ENCODE measurements around the gene TAF13. TPM values are rescaled to one million over a fixed set of nuclear protein-coding genes. Genes with fewer than 3 reads are reported as not detected.

TAF13 gene
- total and polyA plus RNA-seq, 9 of the 15 experiments (the other 6 are each of a cell fraction or from before 2014, with no cell fraction given), result 14.9 to 77.2 (median 38.7) TPM

DNA sequence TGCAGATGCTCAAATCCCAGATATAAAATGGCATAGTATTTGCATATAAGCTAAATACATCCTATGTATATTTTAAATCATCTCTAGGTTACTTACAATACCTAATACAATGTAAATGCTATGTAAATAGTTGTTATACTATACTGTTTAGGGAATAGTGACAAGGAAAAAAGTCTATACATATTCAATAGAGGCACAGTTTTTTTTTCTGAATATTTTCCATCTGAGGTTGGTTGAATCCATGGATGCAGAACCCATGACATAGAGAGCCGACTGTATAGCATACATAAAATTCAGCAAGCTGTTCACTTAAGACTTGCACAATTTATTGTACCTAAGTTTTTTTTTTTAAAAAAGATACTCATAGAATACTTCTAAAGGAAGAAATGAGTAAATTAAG lies 6.5 kb downstream of the TAF13 start:
- FAIRE-seq (no peak), DNase-seq (ENCODE audit: extremely low read depth in 1 of 4, low spot score in 3 of 4) (no peak), ATAC-seq (no peak)
- in situ Hi-C loops (cut with MboI) (no loop called here), intact Hi-C loops (cut with micrococcal nuclease) (no loop called here)
- no peak overlapping the region for H3K27ac ChIP-seq (ENCODE audit: extremely low read depth, low read depth, low read length)
- H3K4me1 ChIP-seq (replicated peaks in 1 of 2; ENCODE audit: control insufficient read depth in 2 of 2, insufficient read depth in 2 of 2, low read length in 2 of 2), result no peaks in the 10 kb centered on the region
- H2AFZ ChIP-seq (ENCODE audit: low read depth, low read length), result no peak overlapping the region
- H3K4me2 ChIP-seq (ENCODE audit: insufficient read depth, low read length), result no peak overlapping the region
- WGBS (ENCODE audit: insufficient coverage, low coverage, missing lambda C conversion rate), result 67% methylated on average over 1 of the region's 1 CpG
- BruUV-seq (replicated peaks), result no TSS peak
- TF ChIP-seq ZNF253 (CRISPR knock-in tag; conservative IDR thresholded peaks at IDR 0.05), result no peak
- no peak for TF ChIP-seq HDAC6 (IDR thresholded peaks at IDR 0.05; ENCODE audit: low read depth, low read length)
- TF ChIP-seq GATA2 (CRISPR knock-in tag; IDR thresholded peaks at IDR 0.05), result no peak
- no peak for TF ChIP-seq HIVEP1 (CRISPR knock-in tag; IDR thresholded peaks at IDR 0.05)
- H3K79me2 ChIP-seq (ENCODE audit: control insufficient read depth, insufficient read depth, low read length), result peaks cover 5% of the 10 kb centered on the region; the same call in 1 of the 3 replicates
- peaks cover 54% of the 10 kb centered on the region for H3K36me3 ChIP-seq (ENCODE audit: control insufficient read depth, insufficient read depth, low read length)
- no peaks in the 10 kb centered on the region for H3K9me3 ChIP-seq (replicated peaks; ENCODE audit: control insufficient read depth, insufficient read depth, low read depth, low read length)
- POLR2A ChIA-PET, result interaction anchor here (0.6 to 1.8 kb wide), 3 partner anchors 9 to 42 kb away, joined by 3 to 11 read pairs (median 4); no protein-coding TSS in a partner anchor
- CTCF ChIA-PET (ENCODE audit: low intra/inter-chr PET ratio), result no interaction called here
- no peaks in the 10 kb centered on the region for H3K9me1 ChIP-seq (ENCODE audit: control insufficient read depth, insufficient read depth, low read length)
- no peak overlapping the region for H3K9ac ChIP-seq (ENCODE audit: insufficient read depth in 1 of 2, low read depth in 2 of 2, low read length in 2 of 2)
- no peaks in the 10 kb centered on the region for H3K27me3 ChIP-seq (ENCODE audit: control insufficient read depth in 2 of 2, insufficient read depth in 2 of 2, low read length in 2 of 2)
- H4K20me1 ChIP-seq (replicated peaks; ENCODE audit: control insufficient read depth, insufficient read depth, low read length), result no peaks in the 10 kb centered on the region
- no peak overlapping the region for H3K4me3 ChIP-seq

DNA sequence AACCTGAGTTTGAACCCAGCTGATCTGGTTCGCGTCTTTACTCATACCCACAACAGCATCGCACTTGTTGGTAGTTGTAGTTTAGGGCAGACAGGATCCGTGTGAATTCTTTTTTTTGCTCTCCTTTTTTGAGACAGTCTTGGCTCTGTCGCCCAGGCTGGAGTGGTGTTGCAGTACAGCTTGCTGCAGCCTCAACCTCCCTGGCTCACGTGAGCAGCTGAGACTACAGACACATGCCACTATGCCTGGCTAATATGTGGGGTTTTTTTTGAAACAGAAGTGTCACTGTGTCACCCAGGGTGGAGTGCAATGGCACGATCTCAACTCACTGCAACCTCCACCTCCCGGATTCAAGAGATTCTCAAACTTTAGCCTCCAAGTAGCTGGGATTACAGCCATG lies 7.9 kb downstream of the TAF13 start:
- no peaks in the 10 kb centered on the region for H3K9me3 ChIP-seq (replicated peaks; ENCODE audit: control insufficient read depth, insufficient read depth, low read depth, low read length)
- no peak overlapping the region for H2AFZ ChIP-seq (ENCODE audit: low read depth, low read length)
- ChIA-PET POLR2A (interaction anchor here (1.3 kb wide), 1 partner anchor 8 kb away, joined by 6 read pairs; the partner anchor contains the start of gene TAF13), CTCF (ENCODE audit: low intra/inter-chr PET ratio) (no interaction called here)
- no peak overlapping the region; a peak in 1 of 4 replicates for H3K9ac ChIP-seq (ENCODE audit: insufficient read depth in 1 of 2, low read depth in 2 of 2, low read length in 2 of 2)
- no peaks in the 10 kb centered on the region for H4K20me1 ChIP-seq (replicated peaks; ENCODE audit: control insufficient read depth, insufficient read depth, low read length)
- DNase-seq (ENCODE audit: extremely low read depth in 1 of 4, low spot score in 3 of 4) (no peak), FAIRE-seq (no peak), ATAC-seq (no peak)
- no peak overlapping the region for H3K4me3 ChIP-seq
- in situ Hi-C loops (cut with MboI) (no loop called here), intact Hi-C loops (cut with micrococcal nuclease) (no loop called here)
- no peaks in the 10 kb centered on the region for H3K4me1 ChIP-seq (replicated peaks in 1 of 2; ENCODE audit: control insufficient read depth in 2 of 2, insufficient read depth in 2 of 2, low read length in 2 of 2)
- BruUV-seq (replicated peaks), result no TSS peak
- no peaks in the 10 kb centered on the region for H3K9me1 ChIP-seq (ENCODE audit: control insufficient read depth, insufficient read depth, low read length)
- H3K79me2 ChIP-seq (ENCODE audit: control insufficient read depth, insufficient read depth, low read length), result peaks cover 3% of the 10 kb centered on the region; the same call in 1 of the 3 replicates
- H3K36me3 ChIP-seq (ENCODE audit: control insufficient read depth, insufficient read depth, low read length), result peaks cover 63% of the 10 kb centered on the region
- H3K27me3 ChIP-seq (ENCODE audit: control insufficient read depth in 2 of 2, insufficient read depth in 2 of 2, low read length in 2 of 2), result no peaks in the 10 kb centered on the region
- H3K27ac ChIP-seq (ENCODE audit: extremely low read depth, low read depth, low read length), result no peak overlapping the region
- H3K4me2 ChIP-seq (ENCODE audit: insufficient read depth, low read length), result no peak overlapping the region
- WGBS (ENCODE audit: insufficient coverage, low coverage, missing lambda C conversion rate), result 87% methylated on average over 8 of the region's 8 CpGs
- TF ChIP-seq ZNF24 (IDR thresholded peaks at IDR 0.05), result no peak
- TF ChIP-seq POLR2AphosphoS5 (IDR thresholded peaks at IDR 0.05; ENCODE audit: control insufficient read depth, insufficient read depth, low read depth, low read length), result no peak
- TF ChIP-seq MTA1 (IDR thresholded peaks at IDR 0.05; ENCODE audit: borderline replicate concordance), result no peak
- TF ChIP-seq POLR3A (IDR thresholded peaks at IDR 0.05; ENCODE audit: borderline replicate concordance, extremely low read depth, insufficient read depth, insufficient read length), result no peak
- TF ChIP-seq TBP (optimal IDR thresholded peaks at IDR 0.05; ENCODE audit: low read depth, low read length), result no peak
- TF ChIP-seq E2F1 (CRISPR knock-in tag; IDR thresholded peaks at IDR 0.05), result no peak
- no peak for TF ChIP-seq CBX5 (IDR thresholded peaks at IDR 0.05; ENCODE audit: borderline replicate concordance, low read depth)
- no peak for TF ChIP-seq KAT7 (CRISPR knock-in tag; IDR thresholded peaks at IDR 0.05; ENCODE audit: borderline replicate concordance)
- TF ChIP-seq ZNF717 (CRISPR knock-in tag; IDR thresholded peaks at IDR 0.05), result no peak
- TF ChIP-seq, protein P1, sequence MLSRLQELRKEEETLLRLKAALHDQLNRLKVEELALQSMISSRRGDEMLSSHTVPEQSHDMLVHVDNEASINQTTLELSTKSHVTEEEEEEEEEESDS (CRISPR knock-in tag; IDR thresholded peaks at IDR 0.05), result no peak
- TF ChIP-seq POU5F1 (IDR thresholded peaks at IDR 0.05; ENCODE audit: borderline replicate concordance, low read depth, low read length, partially characterized antibody), result no peak
- TF ChIP-seq PRPF4 (IDR thresholded peaks at IDR 0.05; ENCODE audit: insufficient read depth, low read depth, low read length, poor library complexity, severe bottlenecking), result no peak
- TF ChIP-seq MIER1 (IDR thresholded peaks at IDR 0.05; ENCODE audit: low read depth), result no peak
